HL-60 (cell line): ENCODE measurements around the gene ZFR2.

Source experiments
- CTCF ChIP-seq: IDR thresholded peaks from one replicate; pipeline ENCODE4 v1.5.1; 2011; ENCODE audit warnings: low read length, control low read depth, inconsistent platforms; ENCODE audit not compliant: insufficient read depth
- GABPA ChIP-seq: IDR thresholded peaks from 2 replicates; pipeline ENCODE4 v1.6.1; 2012; ENCODE audit warnings: low read depth
- POLR2AphosphoS5 ChIP-seq: IDR thresholded peaks from 2 replicates; pipeline ENCODE4 v1.6.1; 2012; ENCODE audit warnings: low read depth
- SPI1 ChIP-seq: IDR thresholded peaks from 2 replicates; pipeline ENCODE4 v1.6.1; 2012; ENCODE audit warnings: low read depth, mild to moderate bottlenecking, borderline replicate concordance
- TF ChIP-seq, protein P1 (sequence below): IDR thresholded peaks from 2 replicates; pipeline ENCODE4 v1.6.1; 2012; ENCODE audit warnings: low read depth; ENCODE audit not compliant: insufficient replicate concordance

DNA sequence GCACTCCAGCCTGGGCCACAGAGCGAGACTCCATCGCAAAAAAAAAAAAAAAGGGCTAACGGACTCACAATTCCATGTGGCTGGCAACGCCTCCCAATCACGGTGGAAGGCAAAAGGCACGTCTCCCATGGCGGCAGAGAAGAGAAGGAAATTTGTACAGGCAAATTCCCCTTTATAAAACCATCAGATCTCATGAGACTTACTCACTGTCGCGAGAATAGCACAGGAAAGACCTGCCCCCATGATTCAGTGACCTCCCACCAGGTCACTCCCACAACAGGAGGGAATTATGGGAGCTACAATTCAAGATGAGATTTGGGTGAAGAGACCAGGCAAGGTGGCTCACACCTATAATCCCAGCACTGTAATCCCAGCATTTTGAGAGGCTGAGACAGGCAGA, 45.4 kb upstream of the ZFR2 start:
- TF ChIP-seq POLR2AphosphoS5 (no peak), CTCF (no peak), SPI1 (no peak), GABPA (no peak)
- TF ChIP-seq, protein P1, sequence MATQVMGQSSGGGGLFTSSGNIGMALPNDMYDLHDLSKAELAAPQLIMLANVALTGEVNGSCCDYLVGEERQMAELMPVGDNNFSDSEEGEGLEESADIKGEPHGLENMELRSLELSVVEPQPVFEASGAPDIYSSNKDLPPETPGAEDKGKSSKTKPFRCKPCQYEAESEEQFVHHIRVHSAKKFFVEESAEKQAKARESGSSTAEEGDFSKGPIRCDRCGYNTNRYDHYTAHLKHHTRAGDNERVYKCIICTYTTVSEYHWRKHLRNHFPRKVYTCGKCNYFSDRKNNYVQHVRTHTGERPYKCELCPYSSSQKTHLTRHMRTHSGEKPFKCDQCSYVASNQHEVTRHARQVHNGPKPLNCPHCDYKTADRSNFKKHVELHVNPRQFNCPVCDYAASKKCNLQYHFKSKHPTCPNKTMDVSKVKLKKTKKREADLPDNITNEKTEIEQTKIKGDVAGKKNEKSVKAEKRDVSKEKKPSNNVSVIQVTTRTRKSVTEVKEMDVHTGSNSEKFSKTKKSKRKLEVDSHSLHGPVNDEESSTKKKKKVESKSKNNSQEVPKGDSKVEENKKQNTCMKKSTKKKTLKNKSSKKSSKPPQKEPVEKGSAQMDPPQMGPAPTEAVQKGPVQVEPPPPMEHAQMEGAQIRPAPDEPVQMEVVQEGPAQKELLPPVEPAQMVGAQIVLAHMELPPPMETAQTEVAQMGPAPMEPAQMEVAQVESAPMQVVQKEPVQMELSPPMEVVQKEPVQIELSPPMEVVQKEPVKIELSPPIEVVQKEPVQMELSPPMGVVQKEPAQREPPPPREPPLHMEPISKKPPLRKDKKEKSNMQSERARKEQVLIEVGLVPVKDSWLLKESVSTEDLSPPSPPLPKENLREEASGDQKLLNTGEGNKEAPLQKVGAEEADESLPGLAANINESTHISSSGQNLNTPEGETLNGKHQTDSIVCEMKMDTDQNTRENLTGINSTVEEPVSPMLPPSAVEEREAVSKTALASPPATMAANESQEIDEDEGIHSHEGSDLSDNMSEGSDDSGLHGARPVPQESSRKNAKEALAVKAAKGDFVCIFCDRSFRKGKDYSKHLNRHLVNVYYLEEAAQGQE = no peak
